H7 (cell line): ENCODE results near the gene GRHPR. TPM values are rescaled to one million over a fixed set of nuclear protein-coding genes. Genes with fewer than 3 reads are reported as not detected.
A peak's percentile ranks its signal among the peaks of the same experiment; 100 is the strongest.
"Not testable (repeated sequence)": the region's sequence is repeated elsewhere in the genome, so short reads cannot be mapped to it uniquely, and the experiment has no call there.

Experiments
- DNase-seq: peaks from one replicate; pipeline ENCODE4 v3.0.0; 2012
- H3K27me3 ChIP-seq: 2 replicates; pipeline ENCODE4 v1.6.0; 2011; ENCODE audit warnings: mild to moderate bottlenecking, low read length; ENCODE audit not compliant: control insufficient read depth, insufficient read depth
- H3K36me3 ChIP-seq: replicated peaks from 2 replicates; pipeline ENCODE4 v1.5.1; 2011; ENCODE audit warnings: low read length; ENCODE audit not compliant: control insufficient read depth, insufficient read depth
- H3K4me3 ChIP-seq: 2 replicates; pipeline ENCODE4 v1.5.1; 2011; ENCODE audit warnings: low read depth, mild to moderate bottlenecking, control low read depth, low read length, moderate library complexity; ENCODE audit not compliant: insufficient read depth
- total RNA-seq: library from RNA; depleted of rRNA; stranded (reverse); fragments of >200 nt; shearing (Covaris generic); gene quantifications from 2 replicates; pipeline ENCODE4 v1.2.3, GENCODE V29; 2014

GRHPR gene
- total RNA-seq, 1 experiment from 2014 or later: 170 TPM

DNA sequence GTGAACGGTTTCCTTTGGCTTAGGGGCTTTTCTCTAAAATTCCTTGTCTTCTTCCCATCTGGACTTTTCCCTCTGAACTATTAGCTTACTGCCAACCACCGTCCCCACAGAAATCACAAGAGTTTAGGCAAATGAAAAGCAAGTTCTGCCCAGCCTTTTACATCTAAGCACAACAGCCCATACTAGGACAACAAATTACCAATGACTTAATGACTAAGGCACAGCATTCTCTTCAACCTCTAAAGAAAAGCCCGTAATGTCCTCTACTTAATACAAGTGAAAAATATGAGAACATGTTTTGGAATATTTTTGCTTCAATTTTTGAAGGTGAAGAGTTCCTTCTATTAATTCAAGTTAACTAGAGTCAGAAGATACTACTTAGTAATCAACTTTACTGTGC, 41.5 kb downstream of the GRHPR start:
- Histone ChIP-seq H3K4me3 (peak overlapping the region; percentile 96), H3K36me3 (no peaks in the 10 kb centered on the region; the same call in 1 of the 2 replicates), H3K27me3 (no peaks in the 10 kb centered on the region)
- DNase-seq: no peak

DNA sequence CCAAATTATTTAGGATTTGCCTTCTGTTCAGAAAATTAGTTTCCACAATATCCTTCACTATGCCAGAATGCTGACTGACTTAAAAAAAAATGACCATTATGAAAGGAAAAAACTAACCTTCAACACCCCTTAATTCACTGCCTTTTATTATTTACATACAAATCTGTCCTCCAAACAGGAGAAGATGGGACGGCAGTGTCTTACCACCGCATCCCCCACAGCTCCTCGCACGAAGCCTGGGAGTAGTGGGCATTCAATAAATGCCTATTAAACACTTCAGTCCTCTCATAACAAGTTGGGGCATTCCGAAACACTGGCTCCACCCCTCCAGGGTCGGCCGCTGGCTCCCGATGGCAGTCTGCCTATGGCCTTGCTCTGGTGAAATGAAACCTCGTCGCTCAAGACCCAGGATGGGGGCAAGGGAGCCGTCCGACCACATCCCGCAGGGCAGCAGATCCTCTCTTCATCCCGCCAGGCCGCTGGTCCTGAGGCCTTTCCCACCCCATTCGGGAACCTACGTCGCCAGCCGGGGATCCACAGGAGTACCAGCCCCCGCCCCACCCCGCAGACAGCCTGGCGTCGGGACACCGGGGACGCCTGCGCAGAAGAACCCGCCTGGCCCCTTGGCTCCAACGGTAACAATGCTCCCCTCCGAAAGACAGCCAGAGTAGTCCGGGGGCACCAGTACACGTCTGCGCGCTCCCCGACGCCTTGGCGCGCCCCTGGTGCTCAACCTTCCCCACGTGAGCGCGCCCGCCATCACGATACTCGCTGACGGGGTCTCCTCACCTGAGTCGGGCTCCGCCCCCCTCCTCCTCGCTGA, 42.1 kb downstream of the GRHPR start:
- no peak for DNase-seq

DNA sequence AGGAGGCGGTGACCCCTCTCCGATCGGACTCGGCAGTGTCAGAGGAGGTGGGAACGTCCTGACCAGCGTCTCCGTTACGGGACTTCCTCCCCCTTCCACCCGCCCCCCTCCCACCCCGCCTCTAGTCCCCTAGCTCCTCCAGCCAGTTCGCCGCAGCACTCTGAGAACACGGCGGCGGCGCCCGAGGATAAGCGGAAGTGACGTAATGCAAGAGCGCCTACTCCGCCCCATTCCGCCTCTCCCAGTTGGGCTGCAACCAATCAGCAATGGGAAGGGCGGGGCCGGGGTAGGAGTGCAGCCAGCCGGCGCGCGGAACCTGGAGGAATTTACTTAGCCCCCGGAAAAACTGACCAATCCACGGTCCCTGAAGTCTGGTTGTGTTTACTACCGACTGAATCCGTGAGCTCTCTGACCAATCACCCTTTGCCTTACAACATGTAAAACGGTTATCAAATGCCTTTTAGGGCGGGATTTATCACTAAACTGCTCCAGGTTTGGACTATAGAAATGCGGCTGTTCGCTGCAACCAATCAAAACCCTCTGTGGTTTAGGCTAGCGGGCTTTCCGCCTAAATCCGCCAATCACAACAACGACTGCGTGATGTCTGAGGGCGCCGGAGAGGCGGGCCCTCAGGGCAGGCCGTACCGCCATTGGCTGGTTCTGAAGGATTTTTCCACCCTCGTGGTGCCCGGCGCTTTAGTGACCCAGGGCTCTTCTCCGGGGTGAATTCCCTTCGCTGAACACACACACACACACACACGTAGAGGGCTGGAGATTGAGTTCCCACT, 42.9 kb downstream of the GRHPR start, which contains the start of gene ZBTB5:
ZBTB5 (minus strand) TSS at position 202 of the 788 bp plus-strand sequence. CDS start 22,899 bp downstream, outside the sequence.
- Histone ChIP-seq H3K4me3 (peak within 1 kb of the TSS; percentile 96), H3K36me3 (no peaks in the 10 kb centered on the region; the same call in 1 of the 2 replicates), H3K27me3 (no peaks in the 10 kb centered on the region)
- peak; percentile 97 for DNase-seq

More for the DNA sequence above, 42.1 kb downstream of the GRHPR start:
- H3K36me3 ChIP-seq: no peaks in the 10 kb centered on the region; the same call in 1 of the 2 replicates
- H3K27me3 ChIP-seq: no peaks in the 10 kb centered on the region
- peak overlapping the region; percentile 96 for H3K4me3 ChIP-seq

DNA sequence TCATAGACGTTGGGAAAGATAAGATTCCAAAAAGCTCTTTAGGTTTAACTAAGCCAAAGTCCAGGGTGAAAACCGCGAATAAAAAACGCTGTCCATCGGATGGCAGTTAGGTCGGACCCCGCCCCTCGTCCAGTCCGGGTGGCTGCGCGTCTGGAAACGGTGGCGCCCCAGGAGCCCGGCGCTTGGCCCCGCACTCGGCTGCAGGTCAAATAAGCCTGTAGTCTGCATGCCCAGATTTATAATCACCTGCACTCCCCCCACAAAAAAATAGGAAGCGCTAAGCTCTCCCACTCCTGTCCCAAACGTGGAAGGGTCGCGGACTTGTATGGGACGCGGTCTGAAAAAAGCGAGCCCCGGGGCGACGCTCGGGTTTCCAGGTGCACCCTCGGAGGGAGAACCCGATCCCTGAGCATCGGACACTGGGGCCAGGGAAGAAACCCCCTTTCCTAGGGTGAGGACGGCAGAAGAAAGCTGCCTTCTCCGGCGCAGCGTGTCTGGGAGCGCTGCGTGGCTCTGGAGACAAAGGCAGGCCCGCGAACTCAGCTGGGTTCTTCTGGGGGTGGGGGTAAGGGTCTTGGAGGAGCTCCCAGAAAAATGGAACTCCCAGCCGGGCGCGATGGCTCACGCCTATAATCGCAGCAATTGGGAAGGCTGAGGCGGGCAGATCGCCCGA, 43.7 kb downstream of the GRHPR start:
- peak overlapping the region; percentile 96 for H3K4me3 ChIP-seq

DNA sequence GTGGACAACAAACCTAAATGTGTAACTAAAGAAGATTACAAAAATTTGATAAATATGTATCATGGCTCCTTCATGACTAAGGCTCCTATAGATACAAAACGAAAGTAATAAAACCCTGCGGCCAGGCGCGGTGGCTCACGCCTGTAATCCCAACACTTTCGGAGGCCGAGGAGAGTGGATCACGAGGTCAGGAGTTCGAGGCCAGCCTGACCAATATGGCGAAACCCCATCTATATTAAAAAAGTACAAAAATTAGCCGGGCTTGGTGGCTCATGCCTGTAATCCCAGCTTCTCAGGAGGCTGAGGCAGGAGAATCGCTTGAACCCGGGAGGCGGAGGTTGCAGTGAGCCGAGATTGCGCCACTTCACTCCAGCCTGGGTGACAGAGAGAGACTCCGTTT, 45.0 kb downstream of the GRHPR start:
- not testable (repeated sequence) for DNase-seq, H3K4me3 ChIP-seq, H3K27me3 ChIP-seq, H3K36me3 ChIP-seq

More for the DNA sequence above, 43.7 kb downstream of the GRHPR start:
- Histone ChIP-seq H3K36me3 (no peaks in the 10 kb centered on the region; the same call in 1 of the 2 replicates), H3K27me3 (no peaks in the 10 kb centered on the region)
- DNase-seq: peak; percentile 84

DNA sequence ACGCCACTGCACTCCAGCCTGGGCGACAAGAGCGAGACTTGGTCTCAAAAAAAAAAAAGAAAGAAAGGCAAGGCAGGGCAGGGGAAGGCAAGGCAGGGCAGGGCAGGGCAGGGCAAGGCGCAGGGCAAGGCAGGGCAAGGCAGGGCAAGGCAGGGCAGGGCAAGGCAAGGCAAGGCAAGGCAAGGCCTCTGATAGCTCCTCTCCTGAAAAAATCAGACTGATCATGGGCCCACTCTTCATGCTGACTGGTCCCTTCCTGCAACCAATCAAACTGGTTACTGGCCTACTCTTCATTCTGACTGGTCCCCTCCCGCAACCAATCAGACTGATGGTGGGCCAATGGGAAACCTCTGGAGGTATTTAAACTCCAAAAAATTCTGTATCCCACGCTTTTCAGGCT, 46.1 kb downstream of the GRHPR start:
- DNase-seq: peak; percentile 44
- H3K36me3 ChIP-seq: no peaks in the 10 kb centered on the region
- H3K27me3 ChIP-seq: no peaks in the 10 kb centered on the region
- H3K4me3 ChIP-seq: no peak overlapping the region

DNA sequence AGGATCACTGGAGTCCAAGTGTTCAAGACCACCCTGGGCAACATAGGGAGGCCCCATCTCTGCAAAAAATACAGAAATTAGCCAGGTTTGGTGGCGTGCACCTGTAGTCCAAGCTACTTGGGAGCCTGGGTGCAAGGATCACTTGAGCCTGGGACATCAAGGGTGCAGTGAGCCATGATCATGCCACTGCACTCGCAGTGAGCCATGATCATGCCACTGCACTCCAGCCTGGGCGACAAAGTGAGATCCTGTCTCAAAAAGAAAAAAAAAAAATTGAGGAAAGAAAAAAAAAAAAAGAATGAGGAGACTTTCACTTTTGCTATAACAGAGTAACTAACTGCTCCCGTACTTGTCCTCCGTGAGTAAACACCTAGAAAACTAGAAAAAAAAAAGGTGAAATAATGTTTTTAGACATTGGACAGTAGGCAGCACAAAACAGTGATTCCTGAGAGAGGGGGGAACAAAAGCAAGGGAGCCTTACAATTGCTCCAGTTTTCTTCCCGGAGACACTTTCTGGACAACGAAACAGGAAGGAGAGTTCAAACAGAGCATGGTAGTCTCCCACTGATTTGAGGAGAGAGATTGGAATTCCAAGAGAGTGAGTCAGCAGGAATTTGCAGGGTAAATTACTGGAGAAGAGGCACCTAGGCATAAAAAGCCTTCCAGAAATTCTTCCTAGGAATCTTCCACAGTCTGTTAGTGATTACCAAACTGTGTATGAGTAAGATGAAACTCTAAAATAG, 49.6 kb downstream of the GRHPR start:
- DNase-seq: peak; percentile 76
- no peaks in the 10 kb centered on the region for H3K27me3 ChIP-seq
- H3K4me3 ChIP-seq: no peak overlapping the region; the same call in 1 of the 2 replicates
- no peaks in the 10 kb centered on the region for H3K36me3 ChIP-seq

DNA sequence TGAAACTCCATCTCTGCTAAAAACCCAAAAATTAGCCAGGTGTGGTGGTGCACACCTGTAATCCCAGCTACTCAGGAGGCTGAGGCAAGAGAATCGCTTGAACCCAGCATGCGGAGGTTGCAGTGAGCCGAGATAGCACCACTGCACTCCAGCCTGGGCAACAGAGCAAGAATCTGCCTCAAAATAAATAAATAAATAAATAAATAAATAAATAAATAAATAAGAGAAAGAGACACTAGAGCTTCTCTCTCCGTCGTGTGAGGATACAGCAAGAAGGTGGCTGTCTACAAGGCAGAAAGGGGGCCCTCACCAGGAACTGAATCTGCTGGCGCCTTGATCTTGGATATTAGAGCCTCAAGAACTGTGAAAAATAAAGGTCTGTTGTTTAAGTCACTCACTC, 51.5 kb downstream of the GRHPR start:
- H3K4me3 ChIP-seq, DNase-seq, H3K27me3 ChIP-seq, H3K36me3 ChIP-seq: not testable (repeated sequence)

DNA sequence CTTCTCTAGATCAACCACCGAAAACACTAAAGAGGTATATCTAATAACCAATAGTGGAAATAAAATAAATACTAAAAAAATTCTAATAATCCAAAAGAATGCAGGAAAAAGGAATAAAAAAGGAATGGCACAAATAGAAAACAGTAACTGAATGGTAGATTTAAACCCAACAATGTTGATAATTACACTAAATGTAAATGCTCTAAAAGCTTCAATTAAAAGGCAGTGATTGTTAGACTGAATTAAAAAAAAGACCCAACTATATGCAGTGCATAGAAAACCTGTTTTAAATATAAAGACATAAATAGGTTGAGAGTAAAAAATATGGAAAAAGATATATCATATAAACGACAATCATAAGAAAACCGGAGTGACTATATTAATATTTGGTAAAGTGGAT, 51.9 kb downstream of the GRHPR start:
- Histone ChIP-seq H3K4me3 (no peak overlapping the region), H3K27me3 (no peaks in the 10 kb centered on the region), H3K36me3 (no peaks in the 10 kb centered on the region)
- no peak for DNase-seq

DNA sequence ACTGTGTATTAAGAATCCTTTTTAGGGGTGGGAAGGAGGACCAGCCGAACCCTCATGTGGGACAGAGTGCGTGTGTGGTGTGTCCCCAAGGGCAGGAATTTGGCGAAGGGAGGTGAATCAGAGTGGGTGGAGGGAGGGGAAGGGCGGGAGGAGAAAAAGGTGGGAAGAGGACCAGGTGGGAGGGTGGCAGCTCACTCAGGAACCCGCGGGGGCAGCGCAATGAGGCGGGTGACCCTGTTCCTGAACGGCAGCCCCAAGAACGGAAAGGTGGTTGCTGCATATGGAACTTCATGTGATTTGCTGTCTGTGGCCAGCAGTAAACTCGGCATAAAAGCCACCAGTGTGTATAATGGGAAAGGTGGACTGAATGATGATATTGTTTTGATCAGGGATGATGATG, 54.4 kb downstream of the GRHPR start:
- H3K4me3 ChIP-seq: no peak overlapping the region
- DNase-seq: no peak
- no peaks in the 10 kb centered on the region for H3K27me3 ChIP-seq
- no peaks in the 10 kb centered on the region for H3K36me3 ChIP-seq

DNA sequence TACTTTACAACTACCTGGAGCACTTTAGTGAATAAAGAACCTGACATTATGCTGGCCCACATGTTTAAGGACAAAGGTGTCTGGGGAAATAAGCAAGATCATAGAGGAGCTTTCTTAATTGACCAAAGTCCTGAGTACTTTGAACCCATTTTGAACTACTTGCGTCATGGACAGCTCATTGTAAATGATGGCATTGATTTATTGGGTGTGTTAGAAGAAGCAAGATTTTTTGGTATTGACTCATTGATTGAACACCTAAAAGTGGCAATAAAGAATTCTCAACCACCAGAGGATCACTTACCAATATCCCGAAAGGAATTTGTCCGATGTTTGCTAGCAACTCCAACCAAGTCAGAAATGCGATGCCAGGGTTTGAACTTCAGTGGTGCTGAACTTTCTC, 54.9 kb downstream of the GRHPR start:
- not testable (repeated sequence) for H3K36me3 ChIP-seq, H3K4me3 ChIP-seq, H3K27me3 ChIP-seq, DNase-seq

DNA sequence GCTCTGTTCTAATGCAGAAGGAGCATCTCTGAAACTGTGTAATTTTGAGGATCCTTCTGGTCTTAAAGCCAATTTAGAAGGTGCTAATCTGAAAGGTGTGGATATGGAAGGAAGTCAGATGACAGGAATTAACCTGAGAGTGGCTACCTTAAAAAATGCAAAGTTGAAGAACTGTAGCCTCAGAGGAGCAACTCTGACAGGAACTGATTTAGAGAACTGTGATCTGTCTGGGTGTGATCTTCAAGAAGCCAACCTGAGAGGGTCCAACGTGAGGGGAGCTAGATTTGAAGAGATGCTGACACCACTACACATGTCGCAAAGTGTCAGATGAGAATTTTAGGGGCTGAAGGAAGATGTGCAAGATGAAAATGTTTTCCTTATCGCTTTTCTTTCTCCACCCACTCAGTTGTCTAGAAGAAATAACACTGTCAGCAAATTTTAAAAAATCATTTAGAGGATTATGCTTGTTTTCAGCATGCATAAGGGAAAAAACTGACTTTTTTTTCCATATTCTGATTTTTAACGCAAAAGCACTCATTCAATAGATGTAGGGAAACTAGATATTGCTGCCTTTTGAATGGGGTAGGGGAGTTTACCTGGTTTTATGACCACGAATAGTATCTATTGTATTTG, 55.6 kb downstream of the GRHPR start:
- H3K27me3 ChIP-seq, H3K36me3 ChIP-seq, H3K4me3 ChIP-seq, DNase-seq: not testable (repeated sequence)

DNA sequence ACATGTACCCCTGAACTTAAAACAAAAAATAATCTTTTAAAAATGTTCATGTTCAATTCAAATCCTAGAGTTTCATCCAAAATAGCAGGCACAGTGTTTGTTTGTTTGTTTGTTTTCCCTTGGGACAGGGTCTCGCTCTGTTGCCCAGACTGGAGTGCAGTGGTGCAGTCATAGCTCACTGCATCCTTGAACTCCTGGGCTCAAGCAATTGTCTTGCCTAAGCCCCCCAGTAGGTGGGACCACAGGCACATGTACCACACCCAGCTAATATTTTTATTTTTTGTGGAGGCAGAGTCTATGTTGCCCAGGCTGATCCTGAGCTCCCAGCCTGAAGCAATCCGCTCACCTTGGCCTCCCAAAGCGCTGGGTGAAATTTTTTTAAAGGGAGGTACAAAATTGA, 58.3 kb downstream of the GRHPR start:
- Histone ChIP-seq H3K4me3 (no peak overlapping the region), H3K36me3 (no peaks in the 10 kb centered on the region), H3K27me3 (no peaks in the 10 kb centered on the region)
- DNase-seq: no peak
